Suprapubic skin (tissue), 4 donors: ENCODE measurements around the gene MCF2L2.

Experiments
- CTCF ChIP-seq, 2 donors: fragments of 200-600 bp in 1 of 2; fragments of 450-650 bp in 1 of 2; sonication (generic) in 1 of 2; IDR thresholded peaks; one replicate each; pipeline ENCODE4 v1.5.1; 2016 to 2019; ENCODE audit warnings: antibody characterized with exemption in 2 of 2, mild to moderate bottlenecking in 1 of 2, moderate library complexity in 1 of 2
- EP300 ChIP-seq: sonication (generic); formaldehyde crosslinking; IDR thresholded peaks from one replicate; pipeline ENCODE4 v1.6.1; 2017; ENCODE audit warnings: antibody characterized with exemption
- POLR2A ChIP-seq, 2 donors: fragments of 450-650 bp; IDR thresholded peaks; one replicate each; pipeline ENCODE4 v1.6.1; 2017; ENCODE audit warnings: antibody characterized with exemption in 2 of 2, mild to moderate bottlenecking in 2 of 2, moderate library complexity in 2 of 2
- POLR2AphosphoS5 ChIP-seq, 3 donors: sonication (generic); formaldehyde crosslinking; IDR thresholded peaks; one replicate each; pipeline ENCODE4 v1.6.1; 2017; ENCODE audit warnings: antibody characterized with exemption in 3 of 3

- TF ChIP-seq CTCF (IDR thresholded peaks at IDR 0.05) (no peak), POLR2A (IDR thresholded peaks at IDR 0.05) (no peak), POLR2AphosphoS5 (IDR thresholded peaks at IDR 0.05) (no peak), EP300 (no peak)
Measured at GRCh38 chr3:183275937-183276336, 152.5 kb downstream of the MCF2L2 start.
